Progenitor cell of endocrine pancreas (in vitro differentiated cells): ENCODE measurements around the gene ZNF207. TPM values are rescaled to one million over a fixed set of nuclear protein-coding genes. Genes with fewer than 3 reads are reported as not detected.
"Not testable (repeated sequence)": the region's sequence is repeated elsewhere in the genome, so short reads cannot be mapped to it uniquely, and the experiment has no call there.

Source experiments
- DNase-seq: peaks from one replicate; pipeline ENCODE4 v3.0.0; 2021; ENCODE audit warnings: low spot score; ENCODE audit not compliant: unreplicated experiment
- H3K27ac Mint-ChIP-seq: 2 replicates; pipeline ENCODE4 v1.8.0; 2021; ENCODE audit warnings: mild to moderate bottlenecking, moderate library complexity, mixed read lengths
- H3K27me3 Mint-ChIP-seq: 2 replicates; pipeline ENCODE4 v1.8.0; 2021; ENCODE audit warnings: mixed read lengths
- H3K36me3 Mint-ChIP-seq: 2 replicates; pipeline ENCODE4 v1.8.0; 2022; ENCODE audit warnings: mixed read lengths; ENCODE audit not compliant: insufficient read depth
- H3K4me1 Mint-ChIP-seq: 2 replicates; pipeline ENCODE4 v1.8.0; 2021; ENCODE audit warnings: low read depth, mixed read lengths
- H3K4me3 Mint-ChIP-seq: 2 replicates; pipeline ENCODE4 v1.8.0; 2021; ENCODE audit warnings: low read depth, mild to moderate bottlenecking, moderate library complexity, mixed read lengths
- H3K9me3 Mint-ChIP-seq: 2 replicates; pipeline ENCODE4 v1.8.0; 2021; ENCODE audit warnings: low read depth, mixed read lengths
- total RNA-seq: library from RNA; stranded (reverse); gene quantifications from 2 replicates; pipeline ENCODE4 v1.2.1, GENCODE V29; 2021
- TF ChIP-seq, protein P1 (sequence below): fragments of 200-600 bp; sonication (generic); IDR thresholded peaks from one replicate; pipeline ENCODE4 v1.5.0; 2021; ENCODE audit warnings: antibody characterized with exemption, mild to moderate bottlenecking; ENCODE audit not compliant: unreplicated experiment

Gene ZNF207
- total RNA-seq, 1 donor from 2014 or later: 226 TPM

DNA sequence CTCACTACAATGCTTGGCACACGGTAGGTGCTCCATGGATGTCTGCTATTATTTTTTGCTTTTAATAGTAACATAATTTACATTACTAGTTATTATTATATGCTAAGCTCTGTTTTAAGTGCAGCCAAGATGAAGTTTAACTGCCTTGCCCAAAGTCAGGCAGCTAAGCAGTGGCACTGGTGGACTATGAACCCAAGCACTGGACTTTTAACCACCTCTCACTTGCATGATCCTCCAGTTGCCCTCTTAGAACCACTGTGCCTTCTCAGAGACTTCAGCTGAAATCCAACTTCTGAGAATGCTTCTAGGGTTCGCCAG, 1.5 kb upstream of the ZNF207 start:
- Mint-ChIP-seq H3K27me3 (no peaks in the 10 kb centered on the region), H3K36me3 (peaks cover 6% of the 10 kb centered on the region), H3K4me1 (peaks cover 15% of the 10 kb centered on the region)

DNA sequence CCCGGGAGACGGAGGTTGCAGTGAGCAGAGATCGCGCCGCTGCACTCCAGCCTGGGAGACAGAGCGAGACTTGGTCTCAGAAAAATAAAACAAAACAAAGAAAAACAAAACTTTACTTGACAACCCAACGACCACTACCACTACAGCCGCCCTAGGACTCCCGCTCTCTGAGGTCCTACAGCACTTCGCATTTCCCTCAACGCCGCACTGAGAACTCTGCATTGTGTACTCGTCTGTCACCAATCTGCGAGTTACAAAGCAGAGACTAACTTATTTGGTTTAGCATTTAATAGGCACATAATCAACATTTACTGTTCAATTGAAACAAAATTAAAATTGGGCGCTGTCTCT, 479 bp upstream of the ZNF207 start:
- Mint-ChIP-seq H3K9me3 (no peaks in the 10 kb centered on the region), H3K36me3 (peaks cover 8% of the 10 kb centered on the region), H3K4me3 (peak overlapping the region; percentile 99), H3K27ac (peak overlapping the region; percentile 100), H3K27me3 (no peaks in the 10 kb centered on the region), H3K4me1 (peaks cover 17% of the 10 kb centered on the region)
- no peak for DNase-seq
- TF ChIP-seq, protein P1, sequence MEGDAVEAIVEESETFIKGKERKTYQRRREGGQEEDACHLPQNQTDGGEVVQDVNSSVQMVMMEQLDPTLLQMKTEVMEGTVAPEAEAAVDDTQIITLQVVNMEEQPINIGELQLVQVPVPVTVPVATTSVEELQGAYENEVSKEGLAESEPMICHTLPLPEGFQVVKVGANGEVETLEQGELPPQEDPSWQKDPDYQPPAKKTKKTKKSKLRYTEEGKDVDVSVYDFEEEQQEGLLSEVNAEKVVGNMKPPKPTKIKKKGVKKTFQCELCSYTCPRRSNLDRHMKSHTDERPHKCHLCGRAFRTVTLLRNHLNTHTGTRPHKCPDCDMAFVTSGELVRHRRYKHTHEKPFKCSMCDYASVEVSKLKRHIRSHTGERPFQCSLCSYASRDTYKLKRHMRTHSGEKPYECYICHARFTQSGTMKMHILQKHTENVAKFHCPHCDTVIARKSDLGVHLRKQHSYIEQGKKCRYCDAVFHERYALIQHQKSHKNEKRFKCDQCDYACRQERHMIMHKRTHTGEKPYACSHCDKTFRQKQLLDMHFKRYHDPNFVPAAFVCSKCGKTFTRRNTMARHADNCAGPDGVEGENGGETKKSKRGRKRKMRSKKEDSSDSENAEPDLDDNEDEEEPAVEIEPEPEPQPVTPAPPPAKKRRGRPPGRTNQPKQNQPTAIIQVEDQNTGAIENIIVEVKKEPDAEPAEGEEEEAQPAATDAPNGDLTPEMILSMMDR: no peak

More for the DNA sequence above, 1.5 kb upstream of the ZNF207 start:
- no peak overlapping the region for H3K27ac Mint-ChIP-seq
- TF ChIP-seq, protein P1: no peak
- peak overlapping the region; percentile 99 for H3K4me3 Mint-ChIP-seq
- no peak for DNase-seq
- H3K9me3 Mint-ChIP-seq: no peaks in the 10 kb centered on the region

DNA sequence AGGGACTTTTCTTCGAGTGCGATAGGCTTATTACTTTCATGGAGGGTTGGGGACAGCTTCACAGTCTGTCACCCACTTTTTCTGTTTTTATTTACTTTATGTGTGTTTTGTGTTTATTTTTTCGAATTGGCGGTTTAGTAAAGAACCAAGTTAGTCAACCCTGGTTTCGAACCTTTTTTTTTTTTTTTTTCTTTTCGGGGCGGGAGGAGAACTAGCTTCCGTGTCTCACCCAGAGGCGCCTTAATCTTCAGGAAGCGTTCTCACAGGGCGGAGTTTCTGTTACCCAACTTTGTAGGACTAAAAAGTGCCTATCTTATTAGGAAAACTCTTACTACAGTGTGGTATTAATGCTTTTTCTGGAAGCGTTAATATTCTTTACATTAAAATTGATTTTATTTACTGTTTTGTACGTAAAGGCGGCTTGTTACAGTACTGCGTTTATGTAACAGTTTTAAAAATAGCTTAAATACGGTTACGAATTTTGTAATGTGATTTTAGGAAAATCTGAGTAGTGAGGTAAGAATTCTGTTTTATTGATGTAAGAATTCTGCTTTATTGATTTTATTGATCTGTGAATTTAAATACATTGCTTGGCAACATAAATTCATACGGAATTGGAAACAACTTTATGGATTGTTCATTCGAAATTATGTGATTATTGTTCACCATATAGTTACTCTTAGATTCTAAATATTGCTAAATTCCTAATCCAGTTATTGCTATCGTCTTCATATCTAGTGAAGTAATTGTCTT, 885 bp downstream of the ZNF207 start:
- H3K4me1 Mint-ChIP-seq: peaks cover 28% of the 10 kb centered on the region
- peak overlapping the region; percentile 100 for H3K27ac Mint-ChIP-seq
- no peaks in the 10 kb centered on the region for H3K27me3 Mint-ChIP-seq
- peak overlapping the region; percentile 99 for H3K4me3 Mint-ChIP-seq
- H3K9me3 Mint-ChIP-seq: no peaks in the 10 kb centered on the region
- TF ChIP-seq, protein P1: no peak
- no peak for DNase-seq
- peaks cover 17% of the 10 kb centered on the region for H3K36me3 Mint-ChIP-seq

DNA sequence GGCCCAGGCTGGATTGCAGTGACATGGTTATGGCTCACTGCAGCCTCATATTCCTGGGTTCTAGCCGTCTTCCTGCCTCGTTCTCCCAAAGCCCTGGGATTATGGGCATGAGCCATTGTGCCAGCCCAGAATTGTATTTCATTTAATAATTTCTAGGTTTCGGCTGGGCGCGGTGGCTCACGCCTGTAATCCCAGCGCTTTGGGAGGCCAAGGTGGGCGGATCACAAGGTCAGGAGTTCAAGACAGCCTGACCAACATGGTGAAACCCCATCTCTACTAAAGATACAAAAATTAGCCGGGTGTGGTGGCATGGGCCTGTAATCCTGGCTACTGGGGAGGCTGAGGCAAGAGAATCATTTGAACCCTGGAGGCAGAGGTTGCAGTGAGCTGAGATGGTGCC, 2.8 kb downstream of the ZNF207 start:
- peak overlapping the region; percentile 74 for H3K27ac Mint-ChIP-seq
- DNase-seq, H3K27me3 Mint-ChIP-seq, H3K9me3 Mint-ChIP-seq: not testable (repeated sequence)
- peak overlapping the region; percentile 99 for H3K4me3 Mint-ChIP-seq
- H3K4me1 Mint-ChIP-seq: peaks cover 28% of the 10 kb centered on the region
- H3K36me3 Mint-ChIP-seq: peaks cover 22% of the 10 kb centered on the region

DNA sequence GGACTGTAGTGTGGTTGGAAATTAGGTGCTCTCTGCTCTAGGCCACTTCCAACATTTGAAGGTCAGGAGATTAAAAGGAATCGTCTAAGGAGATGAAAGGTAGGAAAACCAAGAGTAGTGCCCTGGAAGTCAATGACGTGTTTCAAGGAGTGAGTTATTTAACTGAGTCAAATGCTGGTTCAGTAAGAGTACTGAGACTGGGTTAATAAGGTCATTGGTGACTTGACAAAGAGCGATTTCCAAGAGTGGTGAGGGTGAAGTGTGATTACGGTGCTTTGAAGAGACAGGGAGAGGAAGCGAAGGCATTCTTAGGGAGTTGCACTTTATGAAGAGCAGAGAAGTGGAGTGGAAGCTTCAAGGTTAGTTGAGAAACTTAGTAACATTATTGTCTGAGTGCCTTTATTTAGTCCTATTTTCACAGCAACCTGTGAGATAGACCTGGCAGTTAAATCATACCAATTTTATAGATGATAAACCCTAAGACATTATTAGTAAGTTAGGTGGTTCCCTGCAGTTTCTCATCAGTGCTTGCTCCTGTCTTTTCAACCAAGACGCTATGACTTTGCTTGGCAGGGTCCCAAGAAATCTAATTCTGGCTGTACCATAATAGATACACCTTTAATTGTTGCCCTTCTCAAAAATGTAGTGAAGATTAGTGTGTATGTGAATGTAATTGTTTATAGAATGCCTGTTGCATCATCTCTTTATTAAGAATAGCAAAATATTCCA, 5.9 kb downstream of the ZNF207 start:
- Mint-ChIP-seq H3K4me3 (no peak overlapping the region), H3K9me3 (no peaks in the 10 kb centered on the region), H3K36me3 (peaks cover 28% of the 10 kb centered on the region), H3K4me1 (peaks cover 24% of the 10 kb centered on the region), H3K27me3 (no peaks in the 10 kb centered on the region), H3K27ac (peak overlapping the region; percentile 23)
- TF ChIP-seq, protein P1: no peak
- DNase-seq: no peak

DNA sequence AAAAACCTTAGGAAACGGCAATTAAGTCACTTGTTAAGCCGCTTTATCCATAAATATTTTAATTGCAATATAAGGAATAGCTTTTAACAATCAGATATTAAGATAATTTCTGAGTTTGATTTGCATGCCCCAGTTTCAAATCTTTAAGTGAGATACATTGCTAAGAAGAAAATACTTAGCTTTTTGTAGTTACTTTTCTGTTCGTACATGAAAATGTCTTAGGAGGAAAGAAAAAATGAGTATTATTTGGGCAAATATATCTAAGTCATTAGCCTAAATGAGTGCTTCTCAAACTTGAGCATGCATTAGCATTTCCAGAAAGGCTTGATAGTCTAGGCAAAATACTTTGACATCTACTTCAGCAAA, 6.4 kb downstream of the ZNF207 start:
- no peaks in the 10 kb centered on the region for H3K27me3 Mint-ChIP-seq
- H3K27ac Mint-ChIP-seq: no peak overlapping the region
- peaks cover 29% of the 10 kb centered on the region for H3K36me3 Mint-ChIP-seq
- H3K4me1 Mint-ChIP-seq: peaks cover 22% of the 10 kb centered on the region
- no peak overlapping the region for H3K4me3 Mint-ChIP-seq
- H3K9me3 Mint-ChIP-seq: no peaks in the 10 kb centered on the region
- TF ChIP-seq, protein P1: no peak
- no peak for DNase-seq
